ENCODE data around the gene EEFSEC. TPM values are rescaled to one million over a fixed set of nuclear protein-coding genes. Genes with fewer than 3 reads are reported as not detected.
A peak's percentile ranks its signal among the peaks of the same experiment; 100 is the strongest.

EEFSEC gene
- total RNA-seq, 2 experiments from 2014 or later = 17.7 to 25.3 TPM

DNA sequence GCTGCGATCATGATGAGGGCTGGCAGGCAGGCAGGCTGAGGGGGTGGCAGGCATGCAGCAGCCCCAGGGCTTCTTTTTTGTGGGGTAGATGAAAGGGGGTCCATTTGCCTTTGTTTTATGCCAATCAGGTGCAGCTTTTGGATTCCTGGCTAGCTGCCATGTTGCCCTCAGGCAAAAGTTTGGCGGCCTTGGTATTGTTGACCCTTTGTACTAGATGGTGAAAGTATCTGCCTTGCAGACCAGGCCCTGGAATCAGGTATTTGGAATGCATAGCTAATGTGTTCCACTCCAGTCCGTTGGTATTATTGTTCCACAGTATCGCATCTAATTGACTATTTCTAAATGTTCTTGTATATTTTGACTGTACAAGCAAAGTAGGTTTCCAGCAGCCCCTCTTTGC is 35.0 kb downstream of the EEFSEC start:
- CTCF ChIA-PET (ENCODE audit: unreplicated experiment) = no interaction called here
- BruUV-seq (replicated peaks) = no TSS peak
- intact Hi-C loops (cut with micrococcal nuclease; ENCODE audit: unreplicated experiment) = no loop called here
- peaks cover 44% of the 10 kb centered on the region for H3K4me1 ChIP-seq (ENCODE audit: insufficient read depth, low read length, poor library complexity, severe bottlenecking)
- POLR2A ChIA-PET = interaction anchor here (0.6 kb wide), 1 partner anchor 53 kb away, joined by 5 read pairs; no protein-coding TSS in a partner anchor
- H3K27ac ChIP-seq (ENCODE audit: low read depth, low read length, poor library complexity, severe bottlenecking) = peak overlapping the region; percentile 82
- H3K79me2 ChIP-seq (ENCODE audit: insufficient read depth, low read depth, low read length) = peaks cover 35% of the 10 kb centered on the region; the same call in 1 of the 2 replicates
- no peak overlapping the region for H2AFZ ChIP-seq (ENCODE audit: low read length)
- H3K4me3 ChIP-seq (ENCODE audit: low read depth, low read length, poor library complexity, severe bottlenecking) = no peak overlapping the region
- H3K9me2 ChIP-seq (ENCODE audit: insufficient read depth, low read length) = no peaks in the 10 kb centered on the region
- no peaks in the 10 kb centered on the region for H3K9me3 ChIP-seq (ENCODE audit: low read length)
- H3K4me2 ChIP-seq (ENCODE audit: low read length) = peak overlapping the region; percentile 70
- peaks cover 10% of the 10 kb centered on the region; the same call in 1 of the 2 replicates for H3K36me3 ChIP-seq (ENCODE audit: insufficient read depth, low read length)
- DNase-seq (ENCODE audit: low spot score) = no peak
- TF ChIP-seq, protein P1, sequence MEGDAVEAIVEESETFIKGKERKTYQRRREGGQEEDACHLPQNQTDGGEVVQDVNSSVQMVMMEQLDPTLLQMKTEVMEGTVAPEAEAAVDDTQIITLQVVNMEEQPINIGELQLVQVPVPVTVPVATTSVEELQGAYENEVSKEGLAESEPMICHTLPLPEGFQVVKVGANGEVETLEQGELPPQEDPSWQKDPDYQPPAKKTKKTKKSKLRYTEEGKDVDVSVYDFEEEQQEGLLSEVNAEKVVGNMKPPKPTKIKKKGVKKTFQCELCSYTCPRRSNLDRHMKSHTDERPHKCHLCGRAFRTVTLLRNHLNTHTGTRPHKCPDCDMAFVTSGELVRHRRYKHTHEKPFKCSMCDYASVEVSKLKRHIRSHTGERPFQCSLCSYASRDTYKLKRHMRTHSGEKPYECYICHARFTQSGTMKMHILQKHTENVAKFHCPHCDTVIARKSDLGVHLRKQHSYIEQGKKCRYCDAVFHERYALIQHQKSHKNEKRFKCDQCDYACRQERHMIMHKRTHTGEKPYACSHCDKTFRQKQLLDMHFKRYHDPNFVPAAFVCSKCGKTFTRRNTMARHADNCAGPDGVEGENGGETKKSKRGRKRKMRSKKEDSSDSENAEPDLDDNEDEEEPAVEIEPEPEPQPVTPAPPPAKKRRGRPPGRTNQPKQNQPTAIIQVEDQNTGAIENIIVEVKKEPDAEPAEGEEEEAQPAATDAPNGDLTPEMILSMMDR (conservative IDR thresholded peaks at IDR 0.05; ENCODE audit: low read length) = no peak
- no peak for TF ChIP-seq EZH2phosphoT487 (IDR thresholded peaks at IDR 0.05; ENCODE audit: borderline replicate concordance, low read depth, low read length)
- no peaks in the 10 kb centered on the region for H4K20me1 ChIP-seq (ENCODE audit: insufficient read depth, low read length)

DNA sequence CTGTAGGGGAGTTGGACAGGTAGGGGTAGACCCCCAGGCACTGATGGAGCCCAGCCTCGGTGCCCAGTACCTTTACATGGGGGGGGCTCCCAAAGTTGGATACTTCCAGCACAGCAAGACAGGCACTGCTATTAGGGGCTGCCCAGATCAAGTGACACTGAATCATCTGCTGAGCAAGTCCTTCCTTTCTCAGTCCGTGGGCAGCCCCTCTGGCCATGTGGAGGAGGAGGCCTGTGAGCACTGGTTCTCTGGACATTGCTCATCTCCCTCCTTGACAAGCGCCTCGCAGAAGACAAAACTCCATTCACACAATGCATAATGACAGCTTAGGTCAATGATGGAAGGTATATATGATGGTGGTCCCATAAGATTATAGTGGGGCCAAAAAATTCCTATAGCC is 35.7 kb downstream of the EEFSEC start:
- CTCF ChIA-PET (ENCODE audit: unreplicated experiment) = no interaction called here
- peaks cover 10% of the 10 kb centered on the region; the same call in 1 of the 2 replicates for H3K36me3 ChIP-seq (ENCODE audit: insufficient read depth, low read length)
- no peak for DNase-seq (ENCODE audit: low spot score)

DNA sequence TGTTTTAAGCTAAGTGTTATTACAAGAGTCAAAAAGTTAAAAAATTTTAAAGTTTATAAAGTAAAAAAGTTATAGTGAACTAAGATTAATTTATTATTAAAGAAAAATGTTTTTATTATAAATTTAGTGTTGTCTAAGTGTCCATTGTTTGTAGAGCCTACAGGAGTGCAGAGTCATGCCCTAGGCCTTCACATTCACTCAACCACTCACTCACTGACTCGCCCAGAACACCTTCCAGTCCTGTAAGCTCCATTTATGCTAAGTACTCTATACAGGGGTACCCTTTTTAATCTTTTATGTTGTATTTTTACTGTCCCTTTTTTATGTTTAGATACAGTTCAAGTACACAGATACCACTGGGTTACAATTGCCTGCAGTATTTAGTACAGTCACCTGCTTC is 37.2 kb downstream of the EEFSEC start:
- DNase-seq (ENCODE audit: low spot score) = no peak
- Histone ChIP-seq H3K9me3 (ENCODE audit: low read length) (no peaks in the 10 kb centered on the region), H3K9me2 (ENCODE audit: insufficient read depth, low read length) (no peaks in the 10 kb centered on the region), H3K79me2 (ENCODE audit: insufficient read depth, low read depth, low read length) (peaks cover 21% of the 10 kb centered on the region; the same call in 1 of the 2 replicates), H2AFZ (ENCODE audit: low read length) (no peak overlapping the region), H3K4me1 (ENCODE audit: insufficient read depth, low read length, poor library complexity, severe bottlenecking) (peaks cover 44% of the 10 kb centered on the region), H4K20me1 (ENCODE audit: insufficient read depth, low read length) (no peaks in the 10 kb centered on the region), H3K36me3 (ENCODE audit: insufficient read depth, low read length) (peaks cover 3% of the 10 kb centered on the region; the same call in 1 of the 2 replicates), H3K4me2 (ENCODE audit: low read length) (no peak overlapping the region), H3K27ac (ENCODE audit: low read depth, low read length, poor library complexity, severe bottlenecking) (no peak overlapping the region), H3K4me3 (ENCODE audit: low read depth, low read length, poor library complexity, severe bottlenecking) (no peak overlapping the region)
- no TSS peak for BruUV-seq (replicated peaks)
- intact Hi-C loops (cut with micrococcal nuclease; ENCODE audit: unreplicated experiment) = no loop called here
- TF ChIP-seq EZH2phosphoT487 (IDR thresholded peaks at IDR 0.05; ENCODE audit: borderline replicate concordance, low read depth, low read length) = no peak
- TF ChIP-seq, protein P1 (conservative IDR thresholded peaks at IDR 0.05; ENCODE audit: low read length) = no peak
- POLR2A ChIA-PET = interaction anchor here (0.7 to 2.0 kb wide), 4 partner anchors 11 to 48 kb away, joined by 4 to 8 read pairs (median 4); no protein-coding TSS in a partner anchor
- CTCF ChIA-PET (ENCODE audit: unreplicated experiment) = no interaction called here

More for the DNA sequence above, 35.7 kb downstream of the EEFSEC start:
- no peak overlapping the region for H2AFZ ChIP-seq (ENCODE audit: low read length)
- H4K20me1 ChIP-seq (ENCODE audit: insufficient read depth, low read length) = no peaks in the 10 kb centered on the region
- no peak overlapping the region for H3K4me2 ChIP-seq (ENCODE audit: low read length)
- peaks cover 44% of the 10 kb centered on the region for H3K4me1 ChIP-seq (ENCODE audit: insufficient read depth, low read length, poor library complexity, severe bottlenecking)
- no peaks in the 10 kb centered on the region for H3K9me3 ChIP-seq (ENCODE audit: low read length)
- no peak overlapping the region for H3K27ac ChIP-seq (ENCODE audit: low read depth, low read length, poor library complexity, severe bottlenecking)
- peaks cover 35% of the 10 kb centered on the region; the same call in 1 of the 2 replicates for H3K79me2 ChIP-seq (ENCODE audit: insufficient read depth, low read depth, low read length)
- no peak overlapping the region for H3K4me3 ChIP-seq (ENCODE audit: low read depth, low read length, poor library complexity, severe bottlenecking)
- BruUV-seq (replicated peaks) = no TSS peak
- intact Hi-C loops (cut with micrococcal nuclease; ENCODE audit: unreplicated experiment) = no loop called here
- TF ChIP-seq, protein P1 (conservative IDR thresholded peaks at IDR 0.05; ENCODE audit: low read length) = no peak
- TF ChIP-seq EZH2phosphoT487 (IDR thresholded peaks at IDR 0.05; ENCODE audit: borderline replicate concordance, low read depth, low read length) = no peak
- POLR2A ChIA-PET = interaction anchor here (1.5 to 2.0 kb wide), 2 partner anchors 13 to 20 kb away, joined by 4 to 8 read pairs; no protein-coding TSS in a partner anchor
- no peaks in the 10 kb centered on the region for H3K9me2 ChIP-seq (ENCODE audit: insufficient read depth, low read length)

Measured in OCI-LY7 (cell line).